ENCODE data around the gene TM9SF2. TPM values are rescaled to one million over a fixed set of nuclear protein-coding genes. Genes with fewer than 3 reads are reported as not detected.

The TM9SF2 gene
- total RNA-seq, 2 experiments from 2014 or later, result 58.4 to 59.7 TPM

GRCh38 chr13:99582511-99582910 is 81.2 kb downstream of the TM9SF2 start:
- DNase-seq (no peak), ATAC-seq (ENCODE audit: low read depth) (no peak)
- no peaks in the 10 kb centered on the region for H3K9me3 Mint-ChIP-seq
- H3K27ac Mint-ChIP-seq, result no peak overlapping the region
- peaks cover 2% of the 10 kb centered on the region for H3K4me1 Mint-ChIP-seq
- peaks cover 8% of the 10 kb centered on the region for H3K27me3 Mint-ChIP-seq
- H3K4me3 Mint-ChIP-seq, result no peak overlapping the region
- POLR2A ChIA-PET, result interaction anchor here (0.5 kb wide), 1 partner anchor 810 kb away, joined by 4 read pairs; no protein-coding TSS in a partner anchor
- H3K36me3 Mint-ChIP-seq, result no peaks in the 10 kb centered on the region

DNA sequence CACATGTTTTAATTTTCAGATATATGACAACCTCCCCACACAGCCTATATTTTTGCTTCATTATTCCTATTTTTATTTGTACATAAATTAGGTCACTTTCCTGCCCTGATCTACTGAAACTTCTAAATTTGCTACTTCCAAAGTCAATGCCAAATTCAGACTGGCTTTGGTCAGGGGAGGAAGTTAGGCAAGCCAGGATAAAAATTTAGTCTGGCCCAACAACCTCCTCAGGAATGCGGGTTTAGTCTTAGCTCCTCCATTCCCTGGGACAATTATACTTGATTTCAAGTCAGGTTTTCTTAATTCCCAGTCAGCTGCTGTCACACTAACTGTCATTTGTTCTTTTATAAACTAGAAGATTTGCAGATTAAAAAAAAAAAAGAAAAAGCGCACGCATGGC is 84.3 kb downstream of the TM9SF2 start:
- Mint-ChIP-seq H3K27ac (no peak overlapping the region), H3K36me3 (no peaks in the 10 kb centered on the region), H3K4me1 (no peaks in the 10 kb centered on the region), H3K4me3 (no peak overlapping the region), H3K27me3 (peaks cover 8% of the 10 kb centered on the region), H3K9me3 (peaks cover 1% of the 10 kb centered on the region)
- no peak for DNase-seq
- POLR2A ChIA-PET, result interaction anchor here (0.7 kb wide), 1 partner anchor 66 kb away, joined by 3 read pairs; no protein-coding TSS in a partner anchor
- ATAC-seq (ENCODE audit: low read depth), result no peak

GRCh38 chr13:99587021-99587420 is 85.7 kb downstream of the TM9SF2 start:
- POLR2A ChIA-PET, result no interaction called here
- no peak overlapping the region for H3K4me3 Mint-ChIP-seq
- no peak for DNase-seq
- peaks cover 8% of the 10 kb centered on the region for H3K27me3 Mint-ChIP-seq
- H3K4me1 Mint-ChIP-seq, result no peaks in the 10 kb centered on the region
- ATAC-seq (ENCODE audit: low read depth), result no peak
- no peaks in the 10 kb centered on the region for H3K36me3 Mint-ChIP-seq
- peaks cover 1% of the 10 kb centered on the region for H3K9me3 Mint-ChIP-seq
- no peak overlapping the region for H3K27ac Mint-ChIP-seq

GRCh38 chr13:99587893-99588606 is 86.8 kb downstream of the TM9SF2 start:
- no peak overlapping the region for H3K27ac Mint-ChIP-seq
- peaks cover 1% of the 10 kb centered on the region for H3K9me3 Mint-ChIP-seq
- POLR2A ChIA-PET, result interaction anchor here (0.6 kb wide), 1 partner anchor 70 kb away, joined by 3 read pairs; no protein-coding TSS in a partner anchor
- ATAC-seq (ENCODE audit: low read depth), result no peak
- H3K36me3 Mint-ChIP-seq, result no peaks in the 10 kb centered on the region
- no peak overlapping the region for H3K4me3 Mint-ChIP-seq
- peaks cover 8% of the 10 kb centered on the region for H3K27me3 Mint-ChIP-seq
- H3K4me1 Mint-ChIP-seq, result no peaks in the 10 kb centered on the region
- DNase-seq, result no peak

DNA sequence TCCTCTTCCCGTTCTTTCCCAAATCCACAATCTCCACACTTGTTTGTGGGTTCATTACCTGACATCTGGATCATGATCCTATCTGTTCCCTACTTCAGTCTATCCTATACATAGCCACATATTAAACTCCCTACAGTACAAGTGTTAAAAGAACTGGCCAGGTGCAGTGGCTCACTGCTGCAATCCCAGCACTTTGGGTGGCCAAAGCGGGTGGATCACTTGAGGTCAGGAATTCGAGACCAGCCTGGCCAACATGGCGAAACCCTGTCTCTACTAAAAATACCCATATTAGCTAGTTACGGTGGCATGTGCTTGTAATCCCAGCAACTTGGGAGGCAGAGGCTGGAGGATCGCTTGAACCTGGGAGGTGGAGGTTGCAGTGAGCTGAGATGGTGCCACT is 88.3 kb downstream of the TM9SF2 start:
- POLR2A ChIA-PET, result no interaction called here

DNA sequence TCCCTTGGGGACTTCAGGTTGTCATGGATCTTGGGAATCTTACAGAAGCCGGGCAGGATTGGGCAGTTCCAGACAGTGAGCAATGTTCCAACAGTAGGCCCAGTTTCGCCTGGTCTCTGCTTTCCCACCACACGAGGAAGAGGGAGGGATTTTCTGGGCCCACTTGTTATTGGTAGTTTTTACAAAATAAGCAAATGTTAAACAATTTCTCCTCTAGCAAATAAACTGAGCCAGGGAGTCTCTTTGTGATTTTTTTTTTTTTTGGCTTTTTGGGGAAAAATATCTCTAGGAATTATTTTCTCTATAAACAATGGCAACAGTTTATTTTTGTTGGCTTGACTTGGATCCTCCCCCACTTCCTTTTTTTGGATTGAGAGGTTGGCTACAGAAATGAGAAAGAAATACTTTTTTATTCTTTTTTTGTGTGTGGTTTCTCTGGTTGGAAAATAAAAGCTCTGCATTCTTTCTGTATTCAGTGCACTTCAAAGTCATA is 89.3 kb downstream of the TM9SF2 start:
- Mint-ChIP-seq H3K27me3 (peaks cover 6% of the 10 kb centered on the region), H3K9me3 (peaks cover 1% of the 10 kb centered on the region), H3K4me3 (no peak overlapping the region), H3K27ac (no peak overlapping the region), H3K4me1 (no peaks in the 10 kb centered on the region), H3K36me3 (no peaks in the 10 kb centered on the region)
- ATAC-seq (ENCODE audit: low read depth) (no peak), DNase-seq (no peak)
- POLR2A ChIA-PET, result no interaction called here

More for the DNA sequence above, 88.3 kb downstream of the TM9SF2 start:
- peak overlapping the region; percentile 9 for H3K27ac Mint-ChIP-seq
- ATAC-seq (ENCODE audit: low read depth), result no peak
- no peak overlapping the region for H3K4me3 Mint-ChIP-seq
- H3K4me1 Mint-ChIP-seq, result no peaks in the 10 kb centered on the region
- peaks cover 1% of the 10 kb centered on the region for H3K9me3 Mint-ChIP-seq
- DNase-seq, result no peak
- H3K36me3 Mint-ChIP-seq, result no peaks in the 10 kb centered on the region
- peaks cover 8% of the 10 kb centered on the region for H3K27me3 Mint-ChIP-seq

DNA sequence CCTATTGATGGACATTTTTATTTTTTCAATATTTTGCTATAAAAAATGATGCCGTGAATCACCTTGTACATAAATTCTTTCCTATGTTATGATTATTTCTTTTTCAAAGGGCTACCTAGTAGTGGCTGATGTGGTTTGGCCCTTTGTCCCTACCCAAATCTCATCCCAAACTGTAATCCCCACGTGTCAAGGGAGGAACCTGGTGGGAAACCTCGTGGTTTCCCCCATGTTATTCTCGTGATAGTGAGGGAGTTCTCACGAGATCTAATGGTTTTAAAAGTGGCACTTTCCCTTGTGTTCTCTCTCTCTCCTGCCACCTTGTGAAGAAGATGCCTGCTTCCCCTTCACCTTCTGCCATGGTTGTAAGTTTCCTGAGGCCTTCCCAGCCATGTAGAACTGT is 94.9 kb downstream of the TM9SF2 start:
- DNase-seq, result no peak
- POLR2A ChIA-PET, result no interaction called here
- Mint-ChIP-seq H3K4me3 (no peak overlapping the region), H3K9me3 (no peaks in the 10 kb centered on the region), H3K27ac (no peak overlapping the region), H3K27me3 (no peaks in the 10 kb centered on the region), H3K36me3 (peaks cover under 1% of the 10 kb centered on the region), H3K4me1 (peaks cover 4% of the 10 kb centered on the region)
- ATAC-seq (ENCODE audit: low read depth), result no peak

DNA sequence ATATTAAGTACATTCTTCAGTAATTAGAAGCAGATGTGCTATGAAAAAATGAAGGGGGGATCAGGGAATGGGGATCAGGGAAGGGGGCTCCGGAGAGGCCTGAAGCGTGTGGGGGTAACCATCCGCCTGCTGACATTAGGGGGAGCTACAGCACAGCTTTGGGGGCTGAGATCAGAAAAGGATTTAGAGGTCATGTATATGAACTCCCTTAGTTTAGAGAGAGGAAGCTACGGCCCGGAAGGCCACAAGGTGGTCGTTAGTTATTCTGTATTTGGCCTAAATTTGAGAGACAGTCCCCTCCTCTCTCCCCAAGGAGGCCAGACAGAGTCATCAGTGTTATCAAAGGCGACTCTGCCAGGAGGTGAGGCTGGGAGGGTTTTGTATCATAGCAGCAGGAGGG is 99.0 kb downstream of the TM9SF2 start:
- Mint-ChIP-seq H3K4me3 (no peak overlapping the region), H3K27ac (peak overlapping the region; percentile 18), H3K36me3 (peaks cover 3% of the 10 kb centered on the region), H3K27me3 (no peaks in the 10 kb centered on the region), H3K9me3 (no peaks in the 10 kb centered on the region), H3K4me1 (peaks cover 13% of the 10 kb centered on the region)
- DNase-seq (no peak), ATAC-seq (ENCODE audit: low read depth) (peak; percentile 64)
- POLR2A ChIA-PET, result no interaction called here

GRCh38 chr13:99601535-99601934 is 100.3 kb downstream of the TM9SF2 start:
- H3K4me3 Mint-ChIP-seq, result peak overlapping the region; percentile 59
- peak; percentile 6 for ATAC-seq (ENCODE audit: low read depth)
- peaks cover 3% of the 10 kb centered on the region for H3K36me3 Mint-ChIP-seq
- H3K4me1 Mint-ChIP-seq, result peaks cover 19% of the 10 kb centered on the region
- POLR2A ChIA-PET, result no interaction called here
- H3K9me3 Mint-ChIP-seq, result no peaks in the 10 kb centered on the region
- H3K27ac Mint-ChIP-seq, result peak overlapping the region; percentile 46
- H3K27me3 Mint-ChIP-seq, result no peaks in the 10 kb centered on the region
- no peak for DNase-seq

- no peaks in the 10 kb centered on the region for H3K9me3 Mint-ChIP-seq
- POLR2A ChIA-PET, result interaction anchor here (0.7 to 1.4 kb wide), 2 partner anchors 10 to 106 kb away, joined by 3 to 5 read pairs; no protein-coding TSS in a partner anchor
- peaks cover 3% of the 10 kb centered on the region for H3K36me3 Mint-ChIP-seq
- H3K4me1 Mint-ChIP-seq, result peaks cover 26% of the 10 kb centered on the region
- peak overlapping the region; percentile 54 for H3K27ac Mint-ChIP-seq
- no peak for ATAC-seq (ENCODE audit: low read depth)
- DNase-seq, result no peak
- no peak overlapping the region for H3K4me3 Mint-ChIP-seq
- no peaks in the 10 kb centered on the region for H3K27me3 Mint-ChIP-seq
These were observed 103.4 kb downstream of the TM9SF2 start for GRCh38 chr13:99604636-99605035.

DNA sequence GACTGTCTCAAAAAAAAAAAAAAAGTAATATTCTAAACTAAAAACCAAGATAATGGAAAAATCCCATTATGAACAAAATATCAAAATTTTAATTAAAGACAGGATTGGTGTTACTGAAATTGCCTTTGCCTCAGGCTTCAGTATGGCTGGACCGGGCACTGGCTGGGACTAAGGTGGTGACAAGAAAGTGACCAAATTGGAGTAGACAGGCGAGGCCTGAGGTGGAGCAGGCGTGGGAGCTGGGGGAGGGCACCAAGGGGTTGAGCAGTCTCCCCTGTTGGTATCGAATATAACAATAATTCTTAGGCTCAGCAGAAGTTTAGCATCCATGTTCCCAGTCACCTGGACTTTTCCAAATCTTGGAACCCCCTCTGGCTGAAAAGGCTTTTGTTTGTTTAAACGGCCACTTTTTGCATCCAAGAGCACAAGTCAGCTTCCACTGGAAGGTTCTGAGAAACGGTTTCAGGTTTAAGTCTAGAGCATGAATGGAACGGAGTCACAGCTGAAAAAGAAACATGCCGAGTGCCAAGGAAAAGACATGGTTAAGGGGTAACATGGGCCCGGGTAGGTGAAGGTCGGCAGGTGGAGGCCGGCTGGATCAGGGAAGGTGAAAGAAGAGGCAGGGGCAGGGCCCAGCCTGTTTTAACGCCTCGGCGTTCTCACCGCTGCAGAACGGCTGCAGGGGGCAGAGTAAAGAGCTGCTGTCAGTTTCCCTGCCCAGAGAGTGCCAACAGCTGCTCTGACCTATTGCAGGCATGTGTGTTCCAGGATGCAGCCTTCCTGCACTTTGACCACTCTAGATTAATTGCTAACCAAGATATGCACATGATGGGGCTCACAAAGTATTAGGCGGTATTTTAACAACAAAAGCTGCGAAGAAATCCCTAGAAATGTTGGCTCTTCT is 104.4 kb downstream of the TM9SF2 start:
- peaks cover 3% of the 10 kb centered on the region for H3K36me3 Mint-ChIP-seq
- H3K9me3 Mint-ChIP-seq, result no peaks in the 10 kb centered on the region
- peaks cover 28% of the 10 kb centered on the region for H3K4me1 Mint-ChIP-seq
- peak overlapping the region; percentile 84 for H3K4me3 Mint-ChIP-seq
- H3K27me3 Mint-ChIP-seq, result no peaks in the 10 kb centered on the region
- POLR2A ChIA-PET, result interaction anchor here (0.7 to 2.4 kb wide), 5 partner anchors 9 to 107 kb away, joined by 3 to 10 read pairs (median 4); partner anchors contain the start of gene TM9SF2
- peak overlapping the region; percentile 82 for H3K27ac Mint-ChIP-seq
- peak; percentile 68 for ATAC-seq (ENCODE audit: low read depth)
- DNase-seq, result peak; percentile 61

DNA sequence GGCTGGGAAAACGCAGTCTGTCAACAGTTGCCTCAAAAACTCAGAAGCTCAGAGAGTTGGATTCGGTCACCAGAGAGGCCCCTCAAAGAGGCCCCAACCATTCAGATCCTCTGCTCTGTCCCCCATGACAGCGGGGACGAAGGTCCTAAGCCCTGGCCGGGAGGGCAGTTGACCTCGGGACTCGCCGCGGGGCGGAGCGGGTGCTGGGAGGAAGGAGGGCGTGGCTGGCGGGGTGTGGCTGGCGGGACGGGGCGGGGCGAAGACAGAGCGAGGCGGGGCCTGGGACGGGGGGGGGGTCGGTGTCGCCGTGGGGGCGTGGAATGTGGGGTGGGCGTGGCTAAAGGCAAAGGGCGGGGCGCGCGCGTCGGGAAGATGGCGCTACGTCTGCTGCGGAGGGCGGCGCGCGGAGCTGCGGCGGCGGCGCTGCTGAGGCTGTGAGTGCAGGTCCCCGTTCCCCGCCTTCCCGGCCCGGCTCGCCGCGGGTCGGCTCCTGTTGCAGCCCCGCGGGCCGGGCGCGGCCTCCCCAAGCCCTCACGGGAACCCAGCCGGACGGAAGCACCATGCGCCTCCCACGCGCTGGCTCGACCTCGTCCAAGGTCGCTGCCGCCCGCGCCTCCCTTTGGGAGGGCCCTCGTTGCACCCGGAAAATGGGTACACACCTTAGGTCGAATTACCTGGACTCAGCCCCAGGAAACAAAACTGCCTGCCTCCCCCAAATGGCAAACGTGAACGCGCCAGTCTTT is 105.2 kb downstream of the TM9SF2 start, which contains the start of gene CLYBL:
Gene CLYBL, plus strand, starts transcription at position 367 of the 743 bp plus-strand sequence.
- no peaks in the 10 kb centered on the region for H3K9me3 Mint-ChIP-seq
- H3K27me3 Mint-ChIP-seq, result no peaks in the 10 kb centered on the region
- H3K4me1 Mint-ChIP-seq, result peaks cover 24% of the 10 kb centered on the region
- H3K4me3 Mint-ChIP-seq, result peak within 1 kb of the TSS; percentile 84
- H3K36me3 Mint-ChIP-seq, result no peaks in the 10 kb centered on the region
- DNase-seq (peak; percentile 94), ATAC-seq (ENCODE audit: low read depth) (peak; percentile 88)
- POLR2A ChIA-PET, result interaction anchor here (0.8 to 2.4 kb wide), 5 partner anchors 8 to 105 kb away, joined by 3 to 10 read pairs (median 4); partner anchors contain the start of gene TM9SF2
- H3K27ac Mint-ChIP-seq, result peak within 1 kb of the TSS; percentile 89

DNA sequence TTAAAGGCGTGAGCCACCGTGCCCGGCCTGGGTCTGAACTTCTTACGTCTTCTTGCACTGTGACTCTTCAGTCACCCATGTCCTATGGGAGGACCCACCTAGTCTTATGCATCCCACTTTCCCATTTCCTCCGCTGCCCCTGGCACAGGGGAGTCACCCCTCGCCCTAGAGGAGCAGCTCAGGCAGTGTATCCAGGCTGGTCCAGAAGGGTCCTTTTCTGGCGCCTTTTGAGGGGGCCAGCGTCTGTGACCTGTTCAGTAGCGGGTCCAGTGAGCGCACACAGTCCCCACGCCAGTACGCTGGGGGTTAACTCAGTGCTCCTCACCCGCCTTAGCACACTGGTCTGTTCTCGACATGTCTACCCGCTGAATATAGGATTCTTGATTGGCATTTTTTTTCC is 107.1 kb downstream of the TM9SF2 start:
- Mint-ChIP-seq H3K27ac (no peak overlapping the region), H3K36me3 (no peaks in the 10 kb centered on the region), H3K9me3 (no peaks in the 10 kb centered on the region), H3K4me3 (peak overlapping the region; percentile 6), H3K27me3 (peaks cover 2% of the 10 kb centered on the region), H3K4me1 (peaks cover 20% of the 10 kb centered on the region)
- DNase-seq (no peak), ATAC-seq (ENCODE audit: low read depth) (no peak)
- POLR2A ChIA-PET, result no interaction called here

Data from activated naive CD8-positive, alpha-beta T cell treated with anti-CD3 and anti-CD28 coated beads, Interleukin-2, amount 10 ng/mL, durations not matched to agents 7 days and 5 days (primary cell).